ENCODE data around the gene CCDC71.

- TF ChIP-seq CTCF (IDR thresholded peaks at IDR 0.05; ENCODE audit: borderline replicate concordance, extremely low read depth, low read length, poor library complexity, severe bottlenecking) = no peak
- TF ChIP-seq EZH2 (IDR thresholded peaks at IDR 0.05; ENCODE audit: borderline replicate concordance, low read depth, low read length, severe bottlenecking) = no peak
Observed at GRCh38 chr3:49132437-49133225, 33.5 kb downstream of the CCDC71 start, which contains the start of gene LAMB2.
